ENCODE data around the gene NMNAT1.
A peak's percentile ranks its signal among the peaks of the same experiment; 100 is the strongest.
"Not testable (repeated sequence)": the region's sequence is repeated elsewhere in the genome, so short reads cannot be mapped to it uniquely, and the experiment has no call there.

Gene NMNAT1

GRCh38 chr1:9922342-9922741 lies 20.9 kb upstream of the NMNAT1 start:
- DNase-seq, result no peak

GRCh38 chr1:9927259-9927658 lies 16.0 kb upstream of the NMNAT1 start:
- no peak for DNase-seq

- no peak for DNase-seq
Observed at GRCh38 chr1:9929431-9930385, 13.6 kb upstream of the NMNAT1 start.

GRCh38 chr1:9942399-9942938 lies 806 bp upstream of the NMNAT1 start:
- no peak for DNase-seq

- no peak for DNase-seq
Observed at GRCh38 chr1:9946315-9946714, 3.0 kb downstream of the NMNAT1 start.

GRCh38 chr1:9957726-9958125 lies 14.5 kb downstream of the NMNAT1 start:
- no peak for DNase-seq

GRCh38 chr1:9960011-9960410 lies 16.7 kb downstream of the NMNAT1 start:
- DNase-seq, result no peak

GRCh38 chr1:9960706-9961562 lies 17.7 kb downstream of the NMNAT1 start:
- no peak for DNase-seq

- DNase-seq, result no peak
Observed at GRCh38 chr1:9984253-9984652, 41.0 kb downstream of the NMNAT1 start.

- no peak for DNase-seq
Observed at GRCh38 chr1:9985001-9985400, 41.7 kb downstream of the NMNAT1 start.

- no peak for DNase-seq
Observed at GRCh38 chr1:9989773-9990172, 46.5 kb downstream of the NMNAT1 start.

- DNase-seq, result no peak
Observed at GRCh38 chr1:9990944-9991343, 47.7 kb downstream of the NMNAT1 start.

- no peak for DNase-seq
Observed at GRCh38 chr1:9992910-9993309, 49.6 kb downstream of the NMNAT1 start.

GRCh38 chr1:9993561-9994075 lies 50.3 kb downstream of the NMNAT1 start:
- no peak for DNase-seq

- peak in 1 of 2 experiments; percentile 3 for DNase-seq
Observed at GRCh38 chr1:9996624-9997582, 53.6 kb downstream of the NMNAT1 start, which contains the start of gene RBP7. Gene RBP7 (plus strand): TSS chr1:9997228. CDS start chr1:9997259, 31 bp downstream.

GRCh38 chr1:10001016-10001665 lies 57.9 kb downstream of the NMNAT1 start:
- no peak for DNase-seq

GRCh38 chr1:10005248-10005647 lies 62.0 kb downstream of the NMNAT1 start:
- not testable (repeated sequence) for DNase-seq

GRCh38 chr1:10007169-10007568 lies 63.9 kb downstream of the NMNAT1 start:
- DNase-seq, result no peak

- no peak for DNase-seq
Observed at GRCh38 chr1:10014016-10014415, 70.7 kb downstream of the NMNAT1 start.

GRCh38 chr1:10019561-10019960 lies 76.3 kb downstream of the NMNAT1 start:
- DNase-seq, result no peak

GRCh38 chr1:10020086-10020485 lies 76.8 kb downstream of the NMNAT1 start:
- DNase-seq, result no peak

Data from stimulated activated CD4-positive, alpha-beta T cell treated with anti-CD3 and anti-CD28 coated beads, Interleukin-4, amount 100 ng/mL, for 4 hours (primary cell).